ENCODE results near the gene UBE2D1.

UBE2D1 gene

DNA sequence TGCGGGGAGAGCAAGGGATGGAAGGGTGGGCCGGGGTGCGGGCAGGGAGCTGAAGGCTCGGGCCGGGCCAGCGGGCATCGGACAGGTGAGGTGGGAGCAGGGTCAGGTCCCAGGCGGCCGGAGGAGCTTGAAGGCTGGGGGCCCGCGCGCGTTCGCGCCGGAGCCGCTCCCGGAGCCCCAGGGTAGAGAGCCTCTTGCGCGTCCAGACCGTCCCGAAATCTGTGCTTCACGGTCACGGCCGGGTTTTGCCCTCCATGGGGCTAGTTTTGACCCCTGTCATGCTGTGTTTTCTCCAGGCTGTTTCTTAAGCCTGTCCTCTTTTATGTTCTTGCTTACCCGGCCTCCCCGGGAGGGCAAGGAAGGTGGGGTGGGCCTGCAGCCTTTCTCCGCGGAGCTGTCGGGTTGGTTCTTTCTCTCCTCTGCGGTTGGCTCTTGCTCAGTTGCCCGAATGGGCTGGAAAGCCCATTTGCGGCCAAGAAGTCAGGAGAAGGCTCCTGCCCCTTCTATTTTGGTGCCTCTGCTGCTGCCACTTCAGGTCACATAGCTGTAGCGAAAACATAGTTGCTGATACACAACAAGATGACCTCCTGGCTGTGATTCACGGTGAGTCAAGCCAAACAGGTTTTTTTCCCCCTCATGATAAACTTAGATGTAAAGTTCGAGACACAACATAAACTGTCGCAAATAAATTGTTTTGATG is 650 bp downstream of the UBE2D1 start:
- peaks cover 0 to 9% of the 10 kb centered on the region in 2 donors for H3K36me3 ChIP-seq (replicated peaks in 1 of 2; ENCODE audit: control insufficient read depth in 2 of 2, insufficient read depth in 2 of 2, low read length in 2 of 2)
- H4K91ac ChIP-seq (ENCODE audit: low read depth, low read length, poor library complexity) = no peak overlapping the region
- H2AK5ac ChIP-seq (ENCODE audit: low read depth, low read length) = no peak overlapping the region
- peak overlapping the region; percentile 91 for H3K18ac ChIP-seq (ENCODE audit: low read length)
- H3K14ac ChIP-seq (ENCODE audit: low read length) = no peak overlapping the region
- DNase-seq (ENCODE audit: low spot score) = no peak
- peak overlapping the region; percentile 99 for H2AFZ ChIP-seq (ENCODE audit: low read length)
- H3K9me3 ChIP-seq (replicated peaks in 1 of 2; ENCODE audit: control insufficient read depth in 2 of 2, insufficient read depth in 1 of 2, low read depth in 1 of 2, low read length in 2 of 2) = no peaks in the 10 kb centered on the region
- H2BK120ac ChIP-seq (ENCODE audit: low read depth, low read length) = no peak overlapping the region
- H3K4me2 ChIP-seq (ENCODE audit: insufficient read depth, low read length, poor library complexity, severe bottlenecking) = peak overlapping the region; percentile 51
- H3K4me3 ChIP-seq (ENCODE audit: low read length in 2 of 2) = peak overlapping the region; percentile 84 to 99
- H3K23ac ChIP-seq (ENCODE audit: low read depth, low read length, poor library complexity) = peak overlapping the region; percentile 98
- H3K4ac ChIP-seq (ENCODE audit: low read length) = no peak overlapping the region
- H2BK5ac ChIP-seq (ENCODE audit: low read length) = peak overlapping the region; percentile 96
- peak overlapping the region; percentile 89 for H3K9ac ChIP-seq (ENCODE audit: low read depth, low read length, poor library complexity)
- no peak overlapping the region for H2BK12ac ChIP-seq (ENCODE audit: low read length)
- H3K27me3 ChIP-seq (ENCODE audit: control insufficient read depth in 3 of 3, insufficient read depth in 3 of 3, low read depth in 1 of 3, low read length in 3 of 3) = peaks cover 0 to 25% (median 0%) of the 10 kb centered on the region in 3 experiments
- no peaks in the 10 kb centered on the region for H3K79me1 ChIP-seq (ENCODE audit: low read depth, low read length)
- H2BK15ac ChIP-seq (ENCODE audit: low read length) = peak overlapping the region; percentile 23
- H4K8ac ChIP-seq (ENCODE audit: low read depth, low read length) = no peak overlapping the region
- H3K27ac ChIP-seq (replicated peaks; ENCODE audit: low read length) = no peak overlapping the region
- WGBS, 2 donors (ENCODE audit: extremely low coverage in 2 of 2, insufficient read length in 2 of 2, insufficient replicate concordance in 1 of 2) = no CpG with 5 or more reads among the region's 37 CpGs
- peaks cover 0 to 4% of the 10 kb centered on the region in 2 donors for H3K4me1 ChIP-seq (ENCODE audit: control insufficient read depth in 2 of 2, insufficient read depth in 1 of 2, low read depth in 1 of 2, low read length in 2 of 2)

- no peak overlapping the region for H2AFZ ChIP-seq (ENCODE audit: low read length)
- H3K79me1 ChIP-seq (ENCODE audit: low read depth, low read length) = no peaks in the 10 kb centered on the region
- no peaks in the 10 kb centered on the region for H3K9me3 ChIP-seq (replicated peaks in 1 of 2; ENCODE audit: control insufficient read depth in 2 of 2, insufficient read depth in 1 of 2, low read depth in 1 of 2, low read length in 2 of 2)
- H3K4me3 ChIP-seq (ENCODE audit: low read length in 2 of 2) = peak overlapping the region in 1 of 2 donors; percentile 84
- H3K36me3 ChIP-seq (replicated peaks in 1 of 2; ENCODE audit: control insufficient read depth in 2 of 2, insufficient read depth in 2 of 2, low read length in 2 of 2) = peaks cover 0 to 9% of the 10 kb centered on the region in 2 donors
- no peak overlapping the region for H4K8ac ChIP-seq (ENCODE audit: low read depth, low read length)
- no peak overlapping the region for H3K27ac ChIP-seq (replicated peaks; ENCODE audit: low read length)
- no peak overlapping the region for H3K14ac ChIP-seq (ENCODE audit: low read length)
- no peak overlapping the region for H2BK12ac ChIP-seq (ENCODE audit: low read length)
- H3K4me2 ChIP-seq (ENCODE audit: insufficient read depth, low read length, poor library complexity, severe bottlenecking) = no peak overlapping the region
- peaks cover 0 to 4% of the 10 kb centered on the region in 2 donors for H3K4me1 ChIP-seq (ENCODE audit: control insufficient read depth in 2 of 2, insufficient read depth in 1 of 2, low read depth in 1 of 2, low read length in 2 of 2)
- H2BK5ac ChIP-seq (ENCODE audit: low read length) = no peak overlapping the region
- DNase-seq (ENCODE audit: low spot score) = no peak
- no peak overlapping the region for H3K18ac ChIP-seq (ENCODE audit: low read length)
- no peak overlapping the region for H2BK120ac ChIP-seq (ENCODE audit: low read depth, low read length)
- H2AK5ac ChIP-seq (ENCODE audit: low read depth, low read length) = no peak overlapping the region
- no peak overlapping the region for H2BK15ac ChIP-seq (ENCODE audit: low read length)
- no peak overlapping the region for H3K23ac ChIP-seq (ENCODE audit: low read depth, low read length, poor library complexity)
- no peak overlapping the region for H3K4ac ChIP-seq (ENCODE audit: low read length)
- H3K9ac ChIP-seq (ENCODE audit: low read depth, low read length, poor library complexity) = no peak overlapping the region
- no CpG with 5 or more reads among the region's 4 CpGs for WGBS, 2 donors (ENCODE audit: extremely low coverage in 2 of 2, insufficient read length in 2 of 2, insufficient replicate concordance in 1 of 2)
- peaks cover 0 to 18% (median 0%) of the 10 kb centered on the region in 3 experiments for H3K27me3 ChIP-seq (ENCODE audit: control insufficient read depth in 3 of 3, insufficient read depth in 3 of 3, low read depth in 1 of 3, low read length in 3 of 3)
- no peak overlapping the region for H4K91ac ChIP-seq (ENCODE audit: low read depth, low read length, poor library complexity)
These were observed 1.4 kb downstream of the UBE2D1 start for GRCh38 chr10:58336242-58336641.

GRCh38 chr10:58341422-58341821 is 6.6 kb downstream of the UBE2D1 start:
- Histone ChIP-seq H3K27me3 (ENCODE audit: control insufficient read depth in 3 of 3, insufficient read depth in 3 of 3, low read depth in 1 of 3, low read length in 3 of 3) (no peaks in the 10 kb centered on the region), H3K4me2 (ENCODE audit: insufficient read depth, low read length, poor library complexity, severe bottlenecking) (no peak overlapping the region), H3K23ac (ENCODE audit: low read depth, low read length, poor library complexity) (no peak overlapping the region), H2AK5ac (ENCODE audit: low read depth, low read length) (no peak overlapping the region), H3K4me3 (ENCODE audit: low read length in 2 of 2) (no peak overlapping the region), H3K4ac (ENCODE audit: low read length) (no peak overlapping the region), H4K91ac (ENCODE audit: low read depth, low read length, poor library complexity) (no peak overlapping the region), H2BK15ac (ENCODE audit: low read length) (no peak overlapping the region), H3K9ac (ENCODE audit: low read depth, low read length, poor library complexity) (no peak overlapping the region), H2BK5ac (ENCODE audit: low read length) (no peak overlapping the region), H3K9me3 (replicated peaks in 1 of 2; ENCODE audit: control insufficient read depth in 2 of 2, insufficient read depth in 1 of 2, low read depth in 1 of 2, low read length in 2 of 2) (no peaks in the 10 kb centered on the region), H3K27ac (replicated peaks; ENCODE audit: low read length) (no peak overlapping the region), H4K8ac (ENCODE audit: low read depth, low read length) (no peak overlapping the region), H2BK12ac (ENCODE audit: low read length) (no peak overlapping the region), H3K14ac (ENCODE audit: low read length) (no peak overlapping the region), H2BK120ac (ENCODE audit: low read depth, low read length) (no peak overlapping the region), H3K36me3 (replicated peaks in 1 of 2; ENCODE audit: control insufficient read depth in 2 of 2, insufficient read depth in 2 of 2, low read length in 2 of 2) (peaks cover 0 to 9% of the 10 kb centered on the region in 2 donors), H3K4me1 (ENCODE audit: control insufficient read depth in 2 of 2, insufficient read depth in 1 of 2, low read depth in 1 of 2, low read length in 2 of 2) (no peaks in the 10 kb centered on the region), H2AFZ (ENCODE audit: low read length) (no peak overlapping the region), H3K79me1 (ENCODE audit: low read depth, low read length) (no peaks in the 10 kb centered on the region), H3K18ac (ENCODE audit: low read length) (no peak overlapping the region)
- no CpG with 5 or more reads among the region's 4 CpGs for WGBS, 2 donors (ENCODE audit: extremely low coverage in 2 of 2, insufficient read length in 2 of 2, insufficient replicate concordance in 1 of 2)
- no peak for DNase-seq (ENCODE audit: low spot score)

DNA sequence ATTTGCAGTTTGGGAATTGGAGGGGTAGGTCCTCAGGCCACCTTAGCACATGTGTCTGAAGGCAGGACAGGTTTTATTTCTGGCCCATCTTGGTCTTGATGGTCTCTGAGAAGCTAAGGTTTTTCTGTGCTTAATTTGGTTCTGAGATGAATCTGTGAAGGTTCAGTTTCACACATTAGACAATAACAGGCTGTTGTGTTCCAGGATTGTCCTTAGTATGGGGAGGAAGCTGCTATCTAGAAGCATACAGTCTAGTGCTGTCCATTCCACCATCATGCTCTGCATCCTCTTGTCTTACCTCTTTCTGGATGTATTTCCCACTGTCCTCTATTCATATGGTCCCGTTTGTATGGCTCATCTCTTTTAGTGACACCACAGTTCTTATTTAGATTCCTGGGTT is 7.1 kb downstream of the UBE2D1 start:
- Histone ChIP-seq H3K9ac (ENCODE audit: low read depth, low read length, poor library complexity) (no peak overlapping the region), H2AFZ (ENCODE audit: low read length) (no peak overlapping the region), H3K18ac (ENCODE audit: low read length) (no peak overlapping the region), H2BK120ac (ENCODE audit: low read depth, low read length) (no peak overlapping the region), H3K27ac (replicated peaks; ENCODE audit: low read length) (no peak overlapping the region), H3K4ac (ENCODE audit: low read length) (no peak overlapping the region), H2BK12ac (ENCODE audit: low read length) (no peak overlapping the region), H3K36me3 (replicated peaks in 1 of 2; ENCODE audit: control insufficient read depth in 2 of 2, insufficient read depth in 2 of 2, low read length in 2 of 2) (peaks cover 0 to 6% of the 10 kb centered on the region in 2 donors), H3K9me3 (replicated peaks in 1 of 2; ENCODE audit: control insufficient read depth in 2 of 2, insufficient read depth in 1 of 2, low read depth in 1 of 2, low read length in 2 of 2) (no peaks in the 10 kb centered on the region), H3K23ac (ENCODE audit: low read depth, low read length, poor library complexity) (no peak overlapping the region), H4K8ac (ENCODE audit: low read depth, low read length) (no peak overlapping the region), H4K91ac (ENCODE audit: low read depth, low read length, poor library complexity) (no peak overlapping the region), H3K14ac (ENCODE audit: low read length) (no peak overlapping the region), H2BK5ac (ENCODE audit: low read length) (no peak overlapping the region), H2AK5ac (ENCODE audit: low read depth, low read length) (no peak overlapping the region), H3K79me1 (ENCODE audit: low read depth, low read length) (no peaks in the 10 kb centered on the region), H2BK15ac (ENCODE audit: low read length) (no peak overlapping the region), H3K4me1 (ENCODE audit: control insufficient read depth in 2 of 2, insufficient read depth in 1 of 2, low read depth in 1 of 2, low read length in 2 of 2) (no peaks in the 10 kb centered on the region), H3K27me3 (ENCODE audit: control insufficient read depth in 3 of 3, insufficient read depth in 3 of 3, low read depth in 1 of 3, low read length in 3 of 3) (no peaks in the 10 kb centered on the region), H3K4me2 (ENCODE audit: insufficient read depth, low read length, poor library complexity, severe bottlenecking) (no peak overlapping the region), H3K4me3 (ENCODE audit: low read length in 2 of 2) (no peak overlapping the region)
- DNase-seq (ENCODE audit: low spot score) = no peak
- no CpG with 5 or more reads among the region's 1 CpG for WGBS, 2 donors (ENCODE audit: extremely low coverage in 2 of 2, insufficient read length in 2 of 2, insufficient replicate concordance in 1 of 2)

Measured in neuronal stem cell (in vitro differentiated cells).